ENCODE data around the gene LTBP2. TPM values are rescaled to one million over a fixed set of nuclear protein-coding genes. Genes with fewer than 3 reads are reported as not detected.

Gene LTBP2
- total RNA-seq, 1 experiment from 2014 or later = not detected

GRCh38 chr14:74614508-74615495 lies 2.8 kb upstream of the LTBP2 start:
- no peaks in the 10 kb centered on the region for H4K20me1 ChIP-seq (ENCODE audit: insufficient read depth, low read depth, low read length)
- H3K9me3 ChIP-seq (ENCODE audit: low read length) = no peaks in the 10 kb centered on the region
- H3K9ac ChIP-seq (ENCODE audit: low read length) = no peak overlapping the region
- H3K79me2 ChIP-seq (ENCODE audit: low read length) = no peaks in the 10 kb centered on the region
- H3K4me1 ChIP-seq (ENCODE audit: low read length) = peaks cover 25% of the 10 kb centered on the region
- H2AFZ ChIP-seq (ENCODE audit: low read length) = no peak overlapping the region
- no peaks in the 10 kb centered on the region for H3K9me2 ChIP-seq (replicated peaks; ENCODE audit: insufficient read depth, low read length)
- peak overlapping the region; percentile 7 for H3K4me2 ChIP-seq (ENCODE audit: low read depth, low read length, poor library complexity, severe bottlenecking)
- no peaks in the 10 kb centered on the region for H3K36me3 ChIP-seq (ENCODE audit: insufficient read depth, low read length)
- DNase-seq = no peak
- no peaks in the 10 kb centered on the region for H3K27me3 ChIP-seq (ENCODE audit: low read length)
- H3K27ac ChIP-seq (ENCODE audit: low read length) = no peak overlapping the region
- H3K4me3 ChIP-seq (ENCODE audit: low read length) = no peak overlapping the region; the same call in 1 of the 2 replicates

GRCh38 chr14:74613211-74613914 lies 1.3 kb upstream of the LTBP2 start:
- Histone ChIP-seq H3K27ac (ENCODE audit: low read length) (no peak overlapping the region), H3K36me3 (ENCODE audit: insufficient read depth, low read length) (no peaks in the 10 kb centered on the region), H3K9me2 (replicated peaks; ENCODE audit: insufficient read depth, low read length) (no peaks in the 10 kb centered on the region), H3K79me2 (ENCODE audit: low read length) (no peaks in the 10 kb centered on the region), H3K4me3 (ENCODE audit: low read length) (no peak overlapping the region), H3K27me3 (ENCODE audit: low read length) (no peaks in the 10 kb centered on the region), H2AFZ (ENCODE audit: low read length) (no peak overlapping the region), H3K9ac (ENCODE audit: low read length) (no peak overlapping the region), H4K20me1 (ENCODE audit: insufficient read depth, low read depth, low read length) (no peaks in the 10 kb centered on the region), H3K4me1 (ENCODE audit: low read length) (peaks cover 22% of the 10 kb centered on the region), H3K9me3 (ENCODE audit: low read length) (no peaks in the 10 kb centered on the region), H3K4me2 (ENCODE audit: low read depth, low read length, poor library complexity, severe bottlenecking) (no peak overlapping the region)
- DNase-seq = no peak

GRCh38 chr14:74612350-74613021 lies 449 bp upstream of the LTBP2 start:
- no peak overlapping the region for H3K9ac ChIP-seq (ENCODE audit: low read length)
- H3K4me1 ChIP-seq (ENCODE audit: low read length) = peaks cover 13% of the 10 kb centered on the region

GRCh38 chr14:74610866-74611649 lies 979 bp downstream of the LTBP2 start:
- H3K79me2 ChIP-seq (ENCODE audit: low read length) = no peaks in the 10 kb centered on the region
- H3K9ac ChIP-seq (ENCODE audit: low read length) = no peak overlapping the region
- peaks cover 13% of the 10 kb centered on the region for H3K4me1 ChIP-seq (ENCODE audit: low read length)

More at GRCh38 chr14:74612350-74613021, 449 bp upstream of the LTBP2 start:
- H3K36me3 ChIP-seq (ENCODE audit: insufficient read depth, low read length) = no peaks in the 10 kb centered on the region
- no peaks in the 10 kb centered on the region for H3K9me2 ChIP-seq (replicated peaks; ENCODE audit: insufficient read depth, low read length)
- no peaks in the 10 kb centered on the region for H3K27me3 ChIP-seq (ENCODE audit: low read length)
- H3K79me2 ChIP-seq (ENCODE audit: low read length) = no peaks in the 10 kb centered on the region
- peak overlapping the region; percentile 17 for H3K4me2 ChIP-seq (ENCODE audit: low read depth, low read length, poor library complexity, severe bottlenecking)
- H3K9me3 ChIP-seq (ENCODE audit: low read length) = no peaks in the 10 kb centered on the region
- H2AFZ ChIP-seq (ENCODE audit: low read length) = no peak overlapping the region
- no peak overlapping the region for H3K27ac ChIP-seq (ENCODE audit: low read length)
- peak; percentile 96 for DNase-seq
- no peak overlapping the region for H3K4me3 ChIP-seq (ENCODE audit: low read length)
- H4K20me1 ChIP-seq (ENCODE audit: insufficient read depth, low read depth, low read length) = no peaks in the 10 kb centered on the region

DNA sequence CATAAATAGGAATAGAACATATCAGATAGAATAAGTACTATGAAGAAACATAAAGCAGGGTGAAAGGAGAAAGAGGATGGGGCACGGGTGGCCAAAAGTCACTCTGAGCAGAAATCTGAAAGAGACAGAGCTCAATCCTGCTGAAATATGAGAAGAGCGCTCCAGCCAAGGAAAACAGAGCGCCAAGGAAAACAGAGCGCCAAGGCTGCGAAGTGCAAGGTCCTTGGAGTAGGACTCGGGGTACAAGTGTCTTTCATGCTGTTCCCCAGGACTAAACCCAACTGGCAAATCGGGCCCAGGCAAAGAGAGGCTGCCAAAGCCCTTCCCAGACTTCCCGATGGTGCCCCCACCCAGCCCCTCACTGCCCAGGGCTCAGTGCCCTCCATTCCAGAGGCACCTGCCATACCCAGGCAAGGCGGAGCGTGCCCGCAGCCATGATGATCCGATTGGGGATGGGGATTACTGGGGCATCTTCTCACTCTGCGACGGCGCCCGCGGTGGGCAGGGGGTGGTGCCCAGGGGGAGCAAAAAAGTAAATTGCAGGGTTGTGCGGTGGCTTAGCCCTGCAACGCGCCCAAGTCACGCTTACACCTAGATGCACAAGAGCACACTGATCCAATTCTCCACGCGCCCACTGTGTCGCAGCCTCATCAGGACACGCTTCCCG lies 1.7 kb downstream of the LTBP2 start:
- no peak overlapping the region for H3K9ac ChIP-seq (ENCODE audit: low read length)
- no peak overlapping the region for H3K27ac ChIP-seq (ENCODE audit: low read length)
- H3K4me2 ChIP-seq (ENCODE audit: low read depth, low read length, poor library complexity, severe bottlenecking) = no peak overlapping the region
- H3K4me1 ChIP-seq (ENCODE audit: low read length) = peaks cover 17% of the 10 kb centered on the region
- DNase-seq = no peak
- H3K27me3 ChIP-seq (ENCODE audit: low read length) = no peaks in the 10 kb centered on the region
- no peaks in the 10 kb centered on the region for H4K20me1 ChIP-seq (ENCODE audit: insufficient read depth, low read depth, low read length)
- no peak overlapping the region for H2AFZ ChIP-seq (ENCODE audit: low read length)
- no peaks in the 10 kb centered on the region for H3K79me2 ChIP-seq (ENCODE audit: low read length)
- H3K36me3 ChIP-seq (ENCODE audit: insufficient read depth, low read length) = no peaks in the 10 kb centered on the region
- no peak overlapping the region for H3K4me3 ChIP-seq (ENCODE audit: low read length)
- H3K9me2 ChIP-seq (replicated peaks; ENCODE audit: insufficient read depth, low read length) = no peaks in the 10 kb centered on the region
- H3K9me3 ChIP-seq (ENCODE audit: low read length) = no peaks in the 10 kb centered on the region

More at GRCh38 chr14:74610866-74611649, 979 bp downstream of the LTBP2 start:
- H4K20me1 ChIP-seq (ENCODE audit: insufficient read depth, low read depth, low read length) = no peaks in the 10 kb centered on the region
- H3K9me2 ChIP-seq (replicated peaks; ENCODE audit: insufficient read depth, low read length) = no peaks in the 10 kb centered on the region
- H3K9me3 ChIP-seq (ENCODE audit: low read length) = no peaks in the 10 kb centered on the region
- no peak overlapping the region for H3K4me2 ChIP-seq (ENCODE audit: low read depth, low read length, poor library complexity, severe bottlenecking)
- no peak overlapping the region for H3K4me3 ChIP-seq (ENCODE audit: low read length)
- no peaks in the 10 kb centered on the region for H3K27me3 ChIP-seq (ENCODE audit: low read length)
- DNase-seq = no peak
- no peak overlapping the region for H2AFZ ChIP-seq (ENCODE audit: low read length)
- no peaks in the 10 kb centered on the region for H3K36me3 ChIP-seq (ENCODE audit: insufficient read depth, low read length)
- no peak overlapping the region for H3K27ac ChIP-seq (ENCODE audit: low read length)

DNA sequence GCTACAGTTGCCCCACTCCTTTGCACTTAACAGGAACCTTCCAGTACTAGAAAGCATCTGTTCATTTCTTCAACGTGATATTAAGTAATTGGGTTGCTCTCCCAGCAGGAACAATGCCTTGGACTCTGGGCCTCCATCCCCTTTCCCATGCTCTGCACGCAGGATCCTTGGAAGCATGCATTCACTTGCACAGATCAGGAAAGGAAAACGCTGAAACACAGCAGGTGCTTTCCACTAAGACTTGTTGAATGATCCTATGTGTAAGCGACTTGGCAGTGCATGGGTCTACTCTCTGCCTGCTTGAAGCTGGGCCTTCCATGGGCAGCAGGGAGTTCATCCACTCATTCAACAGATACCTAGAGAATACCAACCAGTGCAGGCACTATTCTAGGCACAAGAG lies 2.3 kb downstream of the LTBP2 start:
- peaks cover 11% of the 10 kb centered on the region for H3K4me1 ChIP-seq (ENCODE audit: low read length)
- no peak for DNase-seq
- no peak overlapping the region for H3K4me3 ChIP-seq (ENCODE audit: low read length)
- H3K36me3 ChIP-seq (ENCODE audit: insufficient read depth, low read length) = no peaks in the 10 kb centered on the region
- no peaks in the 10 kb centered on the region for H3K79me2 ChIP-seq (ENCODE audit: low read length)
- no peak overlapping the region for H2AFZ ChIP-seq (ENCODE audit: low read length)
- H3K9me2 ChIP-seq (replicated peaks; ENCODE audit: insufficient read depth, low read length) = no peaks in the 10 kb centered on the region
- H4K20me1 ChIP-seq (ENCODE audit: insufficient read depth, low read depth, low read length) = no peaks in the 10 kb centered on the region
- H3K27me3 ChIP-seq (ENCODE audit: low read length) = no peaks in the 10 kb centered on the region
- no peak overlapping the region for H3K27ac ChIP-seq (ENCODE audit: low read length)
- H3K9ac ChIP-seq (ENCODE audit: low read length) = no peak overlapping the region
- no peak overlapping the region for H3K4me2 ChIP-seq (ENCODE audit: low read depth, low read length, poor library complexity, severe bottlenecking)
- H3K9me3 ChIP-seq (ENCODE audit: low read length) = no peaks in the 10 kb centered on the region

DNA sequence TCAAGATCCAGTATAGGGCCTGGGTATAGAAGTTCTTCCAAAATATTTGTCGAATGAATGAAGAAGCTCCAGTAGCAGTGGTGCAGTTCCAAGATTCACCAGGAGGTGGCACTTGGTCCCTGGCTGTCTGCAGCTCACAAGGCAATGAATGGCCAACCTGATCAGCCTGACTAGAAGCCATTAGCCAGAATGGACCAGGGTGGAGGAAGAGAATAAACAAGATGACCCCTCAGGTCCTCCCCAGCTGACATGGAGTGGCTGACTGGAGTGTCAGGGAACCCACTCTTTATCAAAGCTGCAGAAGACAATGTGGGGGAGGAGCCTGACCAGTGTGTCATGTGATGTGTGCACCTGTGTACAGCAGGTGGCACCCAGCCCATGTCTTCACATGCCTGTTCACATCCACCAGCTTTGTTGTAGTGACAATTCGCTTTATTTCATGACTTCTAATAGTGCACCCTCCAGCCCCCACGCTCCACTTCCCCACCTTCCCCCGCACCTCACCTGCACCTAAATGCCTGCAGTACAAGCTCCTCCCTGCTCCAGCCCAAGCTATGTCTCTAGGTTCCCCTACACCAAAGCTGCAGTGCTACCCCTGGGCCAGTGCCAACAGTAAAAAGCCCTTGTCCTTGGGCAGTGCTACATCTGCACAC lies 3.0 kb downstream of the LTBP2 start:
- Histone ChIP-seq H3K4me3 (ENCODE audit: low read length) (no peak overlapping the region), H3K9me2 (replicated peaks; ENCODE audit: insufficient read depth, low read length) (no peaks in the 10 kb centered on the region), H4K20me1 (ENCODE audit: insufficient read depth, low read depth, low read length) (no peaks in the 10 kb centered on the region), H3K27me3 (ENCODE audit: low read length) (no peaks in the 10 kb centered on the region), H3K9me3 (ENCODE audit: low read length) (no peaks in the 10 kb centered on the region), H3K4me2 (ENCODE audit: low read depth, low read length, poor library complexity, severe bottlenecking) (no peak overlapping the region), H3K27ac (ENCODE audit: low read length) (no peak overlapping the region), H3K4me1 (ENCODE audit: low read length) (peaks cover 4% of the 10 kb centered on the region; the same call in 1 of the 2 replicates), H3K36me3 (ENCODE audit: insufficient read depth, low read length) (no peaks in the 10 kb centered on the region), H3K9ac (ENCODE audit: low read length) (no peak overlapping the region), H2AFZ (ENCODE audit: low read length) (no peak overlapping the region), H3K79me2 (ENCODE audit: low read length) (no peaks in the 10 kb centered on the region)
- DNase-seq = peak; percentile 95
